GM19452 (cell line): ENCODE data around the gene ADAM10.

ENCODE experiments used
- ATAC-seq: cut with Tn5 transposase; IDR thresholded peaks from one replicate; pipeline ENCODE4 v1.9.1; 2021; ENCODE audit not compliant: unreplicated experiment

ADAM10 gene

DNA sequence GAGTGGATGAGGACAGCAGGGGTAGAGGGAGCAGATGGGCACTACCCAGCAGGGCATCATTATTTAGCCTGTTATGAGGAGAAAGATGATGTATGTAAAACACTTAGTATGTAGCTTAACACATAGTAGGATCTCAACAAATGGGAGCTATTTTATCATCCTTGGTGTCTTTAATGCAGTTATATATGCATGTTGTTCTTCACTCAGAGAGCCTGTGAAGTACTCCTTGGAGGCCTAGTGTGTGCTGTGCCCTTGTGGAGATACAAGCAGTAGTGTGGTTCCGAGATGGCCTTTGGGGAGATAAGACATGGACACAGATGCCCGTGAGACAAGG is 193.5 kb downstream of the ADAM10 start:
- no peak for ATAC-seq

DNA sequence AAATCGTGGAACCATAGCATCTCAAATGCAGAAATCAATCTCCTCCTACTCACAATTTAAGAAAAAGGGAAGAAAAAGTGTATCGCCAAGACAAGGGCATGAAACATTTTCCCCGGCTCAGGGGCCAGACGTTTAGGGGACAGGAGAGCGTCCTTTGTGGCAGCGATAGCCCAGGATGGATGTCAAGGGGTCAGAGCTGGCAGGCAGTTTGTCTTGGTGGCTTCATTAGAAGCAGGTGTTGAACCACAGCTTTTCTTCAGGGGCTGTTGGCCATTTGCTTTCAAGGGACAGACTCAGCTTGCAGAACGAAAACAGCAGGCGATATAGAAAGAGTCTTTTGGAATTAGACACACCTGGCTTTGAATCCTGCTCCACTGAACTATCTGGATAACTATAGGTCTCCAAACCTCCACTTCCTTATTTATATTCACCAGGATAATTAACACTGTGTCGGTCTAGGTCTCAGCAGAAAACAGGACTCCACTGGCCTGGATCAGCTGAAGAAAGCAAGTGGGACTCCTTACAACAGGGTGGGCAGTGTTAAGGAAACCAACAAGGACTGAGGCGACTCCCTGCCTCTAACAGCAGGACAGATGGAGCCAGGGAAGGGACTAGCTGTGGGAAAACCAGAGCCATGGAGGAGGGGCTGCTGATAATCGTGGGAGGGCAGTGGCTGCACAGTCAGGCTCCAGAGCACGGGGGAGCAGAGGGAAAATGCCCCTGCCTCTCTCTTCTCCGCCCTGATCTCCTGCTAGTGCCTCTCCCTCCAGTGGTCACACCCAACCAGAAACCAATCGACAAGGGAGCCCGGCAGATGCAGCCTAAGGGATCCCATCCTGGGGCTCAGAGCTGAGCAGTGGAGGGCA is 194.1 kb downstream of the ADAM10 start:
- ATAC-seq, result no peak

DNA sequence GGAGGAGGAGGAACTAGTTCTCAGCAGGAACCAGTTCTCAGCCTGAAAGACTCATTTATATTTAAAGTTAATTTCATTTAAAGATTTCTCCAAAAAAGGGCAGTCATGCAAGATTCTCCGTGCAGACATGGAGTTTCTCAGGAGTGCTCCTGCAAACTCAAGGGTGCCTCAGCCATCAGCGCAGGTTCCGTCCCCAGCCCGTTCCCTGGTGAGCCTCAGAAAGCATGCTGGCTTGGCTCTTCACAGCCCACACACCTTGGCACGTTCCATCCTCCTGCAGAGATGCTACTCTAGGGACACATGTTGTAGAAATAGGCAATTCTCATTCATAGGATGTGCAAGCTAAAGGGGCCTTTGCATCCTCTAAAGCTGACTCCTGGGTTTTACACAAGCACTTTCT is 194.7 kb downstream of the ADAM10 start:
- no peak for ATAC-seq

DNA sequence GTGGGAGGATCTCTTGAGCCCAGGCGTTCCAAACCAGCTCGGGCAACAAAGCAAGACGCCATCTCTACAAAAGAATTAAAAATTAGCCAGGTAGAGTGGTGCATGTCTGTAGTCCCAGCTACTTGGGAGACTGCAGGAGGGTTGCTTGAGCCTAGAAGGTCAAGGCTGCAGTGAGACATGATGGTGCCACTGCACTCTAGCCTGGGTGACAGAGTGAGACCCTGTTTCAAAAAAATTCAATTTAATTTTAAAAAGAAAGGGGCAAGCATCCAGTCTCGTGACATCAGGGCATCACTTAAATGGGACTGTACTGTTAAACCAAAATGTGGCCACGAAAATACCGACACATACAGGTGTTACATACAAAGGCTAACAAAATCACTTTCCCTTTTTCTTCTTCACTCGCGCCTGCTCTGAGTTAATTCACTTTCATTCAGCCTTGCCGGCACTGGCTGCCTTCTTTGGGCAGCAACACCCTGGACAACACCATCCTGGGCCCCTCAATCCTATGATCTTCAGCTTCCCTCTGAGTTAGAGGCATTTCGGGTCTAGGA is 196.1 kb downstream of the ADAM10 start:
- no peak for ATAC-seq

DNA sequence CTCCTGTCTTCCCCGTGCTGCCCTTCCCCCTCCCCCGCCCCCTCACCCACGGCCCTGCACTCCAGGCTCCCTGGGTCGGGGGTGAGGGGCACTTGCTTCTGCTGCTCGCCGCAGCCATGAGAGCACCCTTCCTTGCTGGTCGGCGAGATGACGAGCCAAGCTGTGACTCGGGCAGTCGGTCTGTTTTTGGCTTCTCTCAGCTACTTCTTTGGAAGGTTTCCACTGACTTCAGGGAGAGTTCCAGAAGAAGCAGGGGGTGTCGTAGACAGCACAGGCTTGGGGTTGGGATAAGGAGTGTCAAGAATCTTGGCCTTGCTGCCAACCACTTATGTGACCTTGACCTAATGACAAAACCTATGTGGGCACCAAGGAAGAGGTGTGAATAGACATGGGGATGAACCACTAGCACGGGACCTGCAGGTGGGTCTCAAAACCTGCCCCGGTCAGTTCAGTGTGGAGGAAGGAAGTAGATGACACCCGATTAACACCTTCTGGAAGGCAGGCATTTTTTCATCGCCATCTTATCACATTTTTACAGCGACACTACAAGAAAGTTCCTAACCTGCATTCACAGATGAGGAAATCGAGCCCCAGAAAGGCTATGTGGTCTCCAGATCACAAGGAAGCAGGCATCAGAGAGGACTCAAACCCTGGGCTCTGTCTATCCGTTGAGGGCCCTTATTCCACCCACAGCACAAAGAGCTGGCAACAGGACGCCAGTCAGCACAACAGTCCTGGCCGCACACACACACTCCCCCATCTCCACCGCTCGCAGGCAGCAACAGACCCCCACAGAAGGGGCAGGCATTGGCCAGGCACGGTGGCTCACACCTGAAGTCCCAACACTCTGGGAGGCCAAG is 196.8 kb downstream of the ADAM10 start:
- no peak for ATAC-seq

DNA sequence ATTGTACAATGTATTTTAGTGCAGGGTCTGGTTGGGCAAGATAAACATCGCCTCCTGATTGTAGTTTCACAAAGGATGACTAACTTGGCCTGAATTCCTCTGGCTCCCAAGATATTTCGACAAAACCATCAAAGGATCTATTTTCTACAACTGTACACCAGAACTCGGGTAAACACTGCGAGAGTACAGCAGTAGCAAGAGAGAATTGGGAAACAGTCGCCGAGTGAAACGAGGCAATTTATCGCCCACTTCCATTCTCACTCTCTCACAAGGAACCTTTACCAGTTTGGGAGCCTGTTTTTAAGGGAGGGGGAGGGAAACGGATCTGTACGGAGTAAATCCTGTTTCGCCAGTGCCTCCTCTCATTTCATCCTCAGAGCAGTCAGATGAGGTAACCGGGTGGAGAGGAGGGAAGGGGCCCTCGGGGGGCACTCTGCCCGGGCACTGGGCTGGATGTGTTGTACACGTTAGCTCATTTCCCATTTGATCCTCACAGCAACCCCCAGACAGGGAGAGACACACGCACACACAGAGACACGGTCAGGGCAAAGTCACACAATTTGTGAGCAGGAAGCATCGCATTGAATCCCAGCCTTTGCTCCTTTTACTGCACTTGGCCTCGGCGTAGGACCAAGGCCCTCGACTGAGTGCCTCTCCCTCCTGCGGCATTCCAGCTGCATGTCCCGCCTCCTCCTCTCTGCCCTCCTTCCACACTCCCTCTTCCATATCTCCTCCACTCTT is 197.6 kb downstream of the ADAM10 start:
- no peak for ATAC-seq

DNA sequence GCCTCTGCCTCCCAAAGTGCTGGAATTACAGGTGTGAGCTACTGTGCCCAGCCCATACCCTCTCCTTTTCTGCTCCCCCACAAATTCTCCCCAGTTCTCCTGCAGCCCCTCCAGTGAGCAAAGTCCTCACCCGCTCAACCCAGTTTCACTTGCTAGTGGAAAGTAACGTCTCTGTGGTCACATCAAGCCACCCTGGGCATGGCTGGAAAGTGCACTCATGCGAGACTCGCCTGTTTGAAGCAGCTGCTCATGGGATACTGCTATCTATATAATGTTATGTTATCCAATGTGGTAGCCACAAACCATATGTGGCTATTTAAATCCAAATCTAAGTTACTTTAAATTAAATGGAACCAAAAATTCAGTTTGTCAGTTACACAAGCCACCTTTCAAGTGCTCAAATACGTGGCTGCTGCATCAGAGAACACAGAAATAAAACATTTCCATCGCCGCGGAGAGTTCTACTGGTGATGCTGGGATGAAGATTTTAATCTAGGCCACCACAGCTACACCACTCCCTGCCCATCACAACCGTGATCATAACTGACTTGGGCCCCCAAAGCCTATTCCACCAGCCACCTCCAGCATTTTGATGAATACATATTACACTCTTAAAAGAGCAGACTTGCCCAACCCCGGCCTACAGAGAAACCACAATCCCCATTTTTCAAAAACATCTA is 198.3 kb downstream of the ADAM10 start:
- no peak for ATAC-seq

DNA sequence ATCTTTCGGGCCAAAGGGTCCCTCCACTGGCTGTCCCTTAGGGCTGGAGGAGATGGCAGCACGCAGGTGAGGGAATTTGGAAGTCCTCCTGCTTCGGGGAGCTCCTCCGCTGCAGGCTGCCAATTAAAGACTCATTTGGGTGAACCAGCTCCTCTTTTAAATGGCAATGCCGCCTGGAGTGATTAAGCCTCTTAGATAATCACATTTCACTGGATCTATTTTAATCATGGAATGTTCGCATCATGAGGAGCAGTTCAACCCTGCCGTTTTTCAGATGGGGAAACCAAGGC is 199.8 kb downstream of the ADAM10 start:
- ATAC-seq, result no peak

DNA sequence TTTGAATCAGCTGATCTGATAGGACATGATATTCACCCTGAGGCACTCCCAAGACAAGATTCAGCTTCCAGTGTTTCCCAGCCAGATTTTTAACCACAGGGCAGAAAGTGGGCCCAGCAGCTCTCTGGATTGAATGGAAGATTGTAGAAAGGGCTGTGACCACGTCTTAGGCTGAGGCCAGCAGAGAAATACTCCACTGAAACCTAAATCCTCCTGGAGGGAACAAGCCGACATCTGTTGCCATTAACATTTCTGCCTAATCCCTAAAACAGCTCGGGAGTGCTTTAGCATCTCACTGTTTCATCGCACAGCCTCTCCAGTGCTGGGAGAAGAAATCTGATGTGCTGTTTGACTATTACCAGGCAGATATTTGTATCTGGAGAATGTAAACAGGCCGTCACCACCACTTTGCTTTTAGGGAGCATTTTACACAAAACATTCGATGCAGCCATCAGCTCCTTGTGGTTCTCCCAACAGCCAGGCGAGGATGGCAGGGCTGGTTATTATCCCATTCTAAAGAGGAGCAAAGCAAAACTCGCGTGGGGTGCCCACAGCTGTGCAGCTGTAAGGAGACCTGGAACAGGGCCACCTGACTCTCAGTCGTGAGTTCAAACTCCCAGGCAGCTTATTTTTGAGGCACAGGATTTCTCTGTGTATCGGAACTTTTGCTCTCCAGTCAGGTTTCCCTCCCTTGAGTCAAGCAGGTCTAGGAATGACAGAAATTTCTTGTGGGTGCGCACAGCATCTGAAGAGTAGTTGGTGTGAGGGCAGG is 200.3 kb downstream of the ADAM10 start:
- ATAC-seq, result no peak

DNA sequence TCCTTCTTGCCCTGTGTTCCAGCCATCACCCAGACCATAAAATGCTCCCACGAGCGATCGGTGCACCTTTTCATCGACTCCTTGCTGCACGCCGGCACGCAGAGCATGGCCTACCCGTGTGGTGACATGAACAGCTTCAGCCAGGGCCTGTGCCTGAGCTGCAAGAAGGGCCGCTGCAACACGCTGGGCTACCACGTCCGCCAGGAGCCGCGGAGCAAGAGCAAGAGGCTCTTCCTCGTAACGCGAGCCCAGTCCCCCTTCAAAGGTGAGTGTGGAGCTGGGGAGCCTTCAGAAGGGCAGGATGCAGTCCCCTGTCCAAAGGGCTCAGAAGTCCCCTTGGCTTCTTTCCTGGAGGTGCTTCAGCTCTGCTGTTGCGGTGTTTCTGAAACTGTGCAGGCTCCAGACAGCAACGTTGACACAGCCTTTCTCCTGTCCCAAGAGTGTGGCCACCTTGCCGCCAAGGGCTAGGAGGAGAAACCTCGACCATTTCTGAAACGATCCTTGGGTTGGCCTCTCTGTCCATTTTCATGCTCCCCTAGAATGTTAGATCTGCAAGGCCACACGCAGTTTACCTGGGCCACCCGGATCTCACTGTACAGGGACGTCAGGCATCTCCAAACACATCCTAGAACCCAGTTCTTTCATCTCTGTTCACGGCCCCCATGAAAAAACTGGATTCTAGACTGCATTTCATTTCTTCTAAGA is 201.0 kb downstream of the ADAM10 start:
- no peak for ATAC-seq

DNA sequence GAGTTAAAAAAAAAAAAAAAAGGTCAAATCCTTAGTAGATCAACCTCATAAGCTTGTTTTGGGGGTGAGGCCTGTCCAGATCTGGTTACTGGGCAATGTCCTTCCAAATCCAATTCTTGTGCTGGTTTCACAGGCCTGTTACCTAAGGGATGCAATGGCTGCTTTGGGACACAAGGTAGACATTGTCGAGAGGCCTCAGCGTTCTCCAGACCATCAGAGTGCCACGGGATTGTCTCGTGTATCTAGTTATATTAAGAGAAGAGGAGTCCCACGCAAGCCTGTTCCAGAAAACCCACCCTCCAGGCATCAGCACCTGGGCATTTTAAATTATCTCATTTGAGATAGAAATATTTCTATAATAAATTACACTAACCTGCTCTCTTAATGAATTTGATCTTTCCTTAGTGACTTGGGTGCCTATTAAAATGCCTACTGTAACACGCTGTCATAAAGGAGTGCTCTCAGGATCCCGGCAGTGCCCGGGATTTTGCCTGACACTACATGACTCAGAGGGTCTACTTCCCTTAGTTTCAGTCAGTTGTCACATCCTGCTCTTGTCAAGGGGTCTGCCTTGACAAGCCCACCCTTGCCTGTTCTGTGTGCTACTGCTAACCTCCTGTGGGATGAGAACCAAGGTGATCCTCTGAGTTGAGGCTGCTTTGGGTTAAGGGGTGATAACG is 201.7 kb downstream of the ADAM10 start:
- no peak for ATAC-seq

DNA sequence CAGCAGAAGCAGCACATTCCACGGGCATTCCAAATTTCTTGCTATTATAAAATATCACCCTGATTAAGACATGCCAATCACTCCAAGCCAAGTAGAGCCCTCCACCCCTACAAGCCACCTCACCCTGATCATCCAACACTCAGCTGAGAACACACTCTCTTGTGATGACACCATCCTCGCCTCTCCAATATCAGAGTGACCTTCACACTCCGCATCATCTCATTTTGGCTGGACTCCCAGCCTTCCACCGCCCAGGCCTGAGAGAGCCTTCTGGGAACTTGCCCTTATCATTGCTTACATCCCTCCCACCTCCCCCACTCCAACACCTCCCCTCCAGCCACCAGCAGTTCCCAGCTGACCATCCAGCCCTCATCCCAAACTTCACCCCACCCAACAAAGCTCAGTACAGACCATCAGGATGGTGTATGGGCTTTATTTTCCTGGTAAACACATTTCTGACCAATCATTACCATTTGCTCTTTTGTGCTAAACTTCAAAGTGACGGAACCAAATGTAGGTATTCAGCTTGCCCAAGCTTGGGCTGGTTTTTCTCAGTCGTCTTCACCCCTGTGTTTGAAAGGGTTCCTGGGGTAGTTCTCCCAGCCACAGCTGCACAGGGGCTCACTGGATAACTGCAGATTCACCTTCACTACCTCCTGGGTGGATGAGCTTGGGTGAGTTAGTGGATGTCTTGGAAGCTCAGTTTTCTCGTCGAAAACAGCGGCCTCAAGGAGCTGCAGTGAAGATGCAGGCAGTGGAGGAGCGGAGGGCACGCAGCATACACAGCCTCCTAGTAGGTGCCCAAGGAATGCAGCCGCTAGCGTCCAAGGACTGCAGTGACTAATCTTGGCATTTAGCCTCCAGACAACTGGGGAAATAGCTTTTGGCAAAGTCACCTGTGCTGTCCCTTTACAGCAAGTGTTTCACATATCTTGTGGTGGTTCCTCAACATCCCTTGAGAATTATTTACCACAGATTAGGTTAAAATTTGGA is 202.6 kb downstream of the ADAM10 start:
- no peak for ATAC-seq

DNA sequence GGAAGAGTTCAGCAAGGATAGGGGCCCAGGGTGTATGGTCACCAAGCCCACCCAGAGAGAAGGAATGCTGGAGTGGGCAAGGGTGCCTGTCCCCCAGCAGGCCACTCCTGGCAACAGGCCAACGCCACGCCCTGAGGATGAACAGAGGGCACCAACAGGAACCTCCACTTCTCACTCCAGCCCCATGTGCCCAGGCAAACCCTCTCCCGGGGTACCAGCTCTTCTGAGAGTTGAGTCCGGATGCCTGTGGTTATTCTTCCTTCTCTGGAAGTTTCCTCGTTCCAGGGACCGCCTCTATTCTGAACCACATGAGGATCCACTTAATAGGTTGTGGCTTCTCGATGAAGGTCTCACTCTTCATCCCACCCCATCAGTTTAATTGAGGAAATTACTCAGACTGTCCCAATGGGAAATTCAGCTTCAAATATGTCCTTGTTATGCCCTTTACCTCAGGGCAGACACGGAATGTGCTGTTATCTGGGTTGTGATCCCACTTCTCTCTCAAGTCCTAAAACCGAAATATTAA is 203.4 kb downstream of the ADAM10 start:
- ATAC-seq, result no peak

DNA sequence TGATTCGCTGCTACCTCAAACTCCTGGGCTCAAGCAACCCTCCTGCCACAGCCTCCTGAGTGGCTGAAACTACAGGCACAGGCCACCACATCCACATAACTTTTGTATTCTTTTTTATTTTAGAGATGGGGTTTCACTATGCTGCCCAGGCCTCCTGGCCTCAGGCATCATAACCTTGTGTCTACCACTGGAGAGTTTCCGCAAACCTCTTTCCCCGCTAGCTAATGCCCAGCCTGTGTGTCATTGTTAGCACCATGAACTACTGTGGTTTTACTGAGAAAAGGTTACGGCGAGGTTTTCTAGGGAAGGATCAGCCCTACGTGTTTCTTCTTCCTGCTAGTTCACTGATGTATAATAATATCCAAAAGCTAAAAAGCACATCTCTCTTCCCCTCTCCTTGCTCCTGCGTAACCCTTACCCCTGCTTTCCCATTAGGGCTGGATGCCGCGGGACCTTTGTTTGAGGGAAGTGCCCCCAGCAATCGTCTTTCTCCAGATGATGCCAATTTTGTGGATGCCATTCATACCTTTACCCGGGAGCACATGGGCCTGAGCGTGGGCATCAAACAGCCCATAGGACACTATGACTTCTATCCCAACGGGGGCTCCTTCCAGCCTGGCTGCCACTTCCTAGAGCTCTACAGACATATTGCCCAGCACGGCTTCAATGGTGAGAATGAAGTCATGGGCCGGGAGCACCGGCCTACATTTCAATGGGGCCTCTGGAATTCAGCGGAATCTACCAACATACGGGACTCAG is 204.0 kb downstream of the ADAM10 start:
- ATAC-seq, result no peak

DNA sequence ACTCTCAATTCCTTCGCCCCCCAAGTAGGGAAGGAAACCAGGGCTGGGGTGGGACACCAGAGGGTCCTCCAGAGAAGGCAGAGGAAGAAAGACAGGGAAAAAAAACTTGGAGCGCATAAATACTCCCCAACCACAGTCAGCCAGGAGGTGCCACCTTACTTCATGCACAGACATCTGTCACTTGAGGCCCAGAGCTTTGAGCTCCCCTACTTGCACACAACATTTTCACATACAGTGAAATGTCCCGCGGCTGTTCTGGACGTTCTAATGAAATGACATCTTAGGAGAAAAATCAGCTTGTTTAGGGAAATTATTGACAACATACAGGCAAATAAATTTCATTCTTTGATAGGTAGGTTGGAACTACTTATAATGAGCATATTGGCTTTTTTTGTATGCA is 204.8 kb downstream of the ADAM10 start:
- ATAC-seq, result no peak

DNA sequence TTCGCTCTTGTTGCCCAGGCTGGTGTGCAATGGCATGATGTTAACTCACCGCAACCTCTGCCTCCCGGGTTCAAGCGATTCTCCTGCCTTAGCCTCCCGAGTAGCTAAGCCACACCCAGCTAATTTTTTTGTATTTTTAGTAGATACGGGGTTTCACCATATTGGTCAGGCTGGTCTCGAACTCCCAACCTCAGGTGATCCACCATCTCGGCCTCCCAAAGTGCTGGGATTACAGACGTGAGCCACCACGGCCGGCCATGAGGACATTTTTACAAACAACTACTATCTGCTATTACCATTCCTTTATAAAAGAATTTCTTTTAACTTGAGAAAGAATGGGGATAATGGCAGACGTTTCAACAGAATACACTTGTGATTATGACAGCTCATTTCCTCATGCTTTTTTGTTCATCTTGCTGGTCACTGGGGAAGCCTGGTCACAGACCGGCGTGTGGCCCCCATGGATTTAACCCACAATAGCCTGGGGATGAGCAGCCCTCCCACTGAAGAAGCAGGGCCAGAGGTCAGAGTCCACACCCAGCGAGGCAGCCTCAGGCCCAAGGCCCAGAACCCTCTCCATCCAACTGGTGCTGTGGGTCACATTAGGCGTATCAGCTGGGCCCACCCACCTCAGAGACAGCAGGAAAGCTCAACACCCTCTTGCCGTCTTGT is 205.7 kb downstream of the ADAM10 start:
- ATAC-seq, result no peak
